ENCODE data around the gene PAPPA2. TPM values are rescaled to one million over a fixed set of nuclear protein-coding genes. Genes with fewer than 3 reads are reported as not detected.

The PAPPA2 gene
- total and polyA plus RNA-seq, 2 donors from 2014 or later, result 4.9 to 93.5 TPM

GRCh38 chr1:176552217-176552991, 89.4 kb downstream of the PAPPA2 start:
- Histone ChIP-seq H3K4me1 (ENCODE audit: control insufficient read depth in 2 of 3, insufficient read depth in 2 of 3, low read depth in 1 of 3, low read length in 3 of 3) (no peaks in the 10 kb centered on the region), H3K4me3 (ENCODE audit: low read length in 3 of 3) (no peak overlapping the region), H3K36me3 (ENCODE audit: control insufficient read depth in 2 of 3, insufficient read depth in 3 of 3, low read length in 3 of 3) (no peaks in the 10 kb centered on the region), H3K9ac (ENCODE audit: low read length in 3 of 3) (no peak overlapping the region), H3K27me3 (ENCODE audit: control insufficient read depth, insufficient read depth, low read length) (no peaks in the 10 kb centered on the region), H3K9me3 (ENCODE audit: control insufficient read depth in 2 of 3, insufficient read depth in 1 of 3, low read length in 3 of 3) (no peaks in the 10 kb centered on the region), H3K27ac (ENCODE audit: low read depth in 2 of 2, low read length in 2 of 2) (no peak overlapping the region)
- DNase-seq (peak in 3 of 5 donors; percentile 28 to 50 (median 38)), FAIRE-seq (no peak)
- no peak for TF ChIP-seq CTCF (IDR thresholded peaks at IDR 0.05; ENCODE audit: borderline replicate concordance, extremely low read depth, insufficient read depth)
- intact Hi-C loops (cut with DNase I), result loop anchor here (10.0 kb wide), 1 partner anchor 322 kb away; no protein-coding TSS in a partner anchor

GRCh38 chr1:176552999-176553398, 90.0 kb downstream of the PAPPA2 start:
- Histone ChIP-seq H3K27me3 (ENCODE audit: control insufficient read depth, insufficient read depth, low read length) (no peaks in the 10 kb centered on the region), H3K36me3 (ENCODE audit: control insufficient read depth in 2 of 3, insufficient read depth in 3 of 3, low read length in 3 of 3) (no peaks in the 10 kb centered on the region), H3K27ac (ENCODE audit: low read depth in 2 of 2, low read length in 2 of 2) (no peak overlapping the region), H3K9me3 (ENCODE audit: control insufficient read depth in 2 of 3, insufficient read depth in 1 of 3, low read length in 3 of 3) (no peaks in the 10 kb centered on the region), H3K9ac (ENCODE audit: low read length in 3 of 3) (no peak overlapping the region), H3K4me3 (ENCODE audit: low read length in 3 of 3) (no peak overlapping the region), H3K4me1 (ENCODE audit: control insufficient read depth in 2 of 3, insufficient read depth in 2 of 3, low read depth in 1 of 3, low read length in 3 of 3) (no peaks in the 10 kb centered on the region)
- no peak for TF ChIP-seq CTCF (IDR thresholded peaks at IDR 0.05; ENCODE audit: borderline replicate concordance, extremely low read depth, insufficient read depth)
- no peak for FAIRE-seq
- intact Hi-C loops (cut with DNase I), result loop anchor here (10.0 kb wide), 1 partner anchor 322 kb away; no protein-coding TSS in a partner anchor
- peak in 1 of 5 donors; percentile 31 for DNase-seq

GRCh38 chr1:176556288-176556687, 93.3 kb downstream of the PAPPA2 start:
- intact Hi-C loops (cut with DNase I), result loop anchor here (10.0 kb wide), 1 partner anchor 319 kb away; no protein-coding TSS in a partner anchor
- no peak overlapping the region for H3K27ac ChIP-seq (ENCODE audit: low read depth in 2 of 2, low read length in 2 of 2)
- no peak overlapping the region for H3K9ac ChIP-seq (ENCODE audit: low read length in 3 of 3)
- FAIRE-seq (no peak), DNase-seq (peak in 1 of 5 donors; percentile 31)
- no peaks in the 10 kb centered on the region for H3K4me1 ChIP-seq (ENCODE audit: control insufficient read depth in 2 of 3, insufficient read depth in 2 of 3, low read depth in 1 of 3, low read length in 3 of 3)
- no peak overlapping the region for H3K4me3 ChIP-seq (ENCODE audit: low read length in 3 of 3)
- H3K9me3 ChIP-seq (ENCODE audit: control insufficient read depth in 2 of 3, insufficient read depth in 1 of 3, low read length in 3 of 3), result no peaks in the 10 kb centered on the region
- TF ChIP-seq CTCF (IDR thresholded peaks at IDR 0.05; ENCODE audit: borderline replicate concordance, extremely low read depth, insufficient read depth), result no peak
- no peaks in the 10 kb centered on the region for H3K27me3 ChIP-seq (ENCODE audit: control insufficient read depth, insufficient read depth, low read length)
- no peaks in the 10 kb centered on the region for H3K36me3 ChIP-seq (ENCODE audit: control insufficient read depth in 2 of 3, insufficient read depth in 3 of 3, low read length in 3 of 3)

Measured in kidney (tissue), 14 donors.